ENCODE results near the gene MYO5B.
"Not testable (repeated sequence)": the region's sequence is repeated elsewhere in the genome, so short reads cannot be mapped to it uniquely, and the experiment has no call there.

DNA sequence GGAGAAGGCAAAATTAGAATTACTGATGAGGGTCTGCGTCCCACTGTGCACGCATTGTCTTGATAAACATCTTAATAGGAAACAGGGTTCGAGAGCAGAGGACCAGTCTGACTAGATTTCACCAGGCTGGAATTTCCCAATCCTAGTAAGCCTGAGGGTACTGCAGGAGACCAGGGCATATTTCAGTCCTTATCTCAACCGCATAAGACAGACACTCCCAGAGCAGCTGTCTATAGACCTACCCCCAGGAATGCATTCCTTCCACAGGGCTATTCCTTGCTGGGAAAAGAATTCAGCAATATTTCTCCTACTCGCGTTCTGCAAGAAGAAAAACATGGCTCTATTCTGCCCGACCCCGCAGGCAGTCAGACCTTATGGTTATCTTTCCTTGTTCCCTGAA lies 46.8 kb upstream of the MYO5B start:
- TF ChIP-seq EZH2 (IDR thresholded peaks at IDR 0.05; ENCODE audit: borderline replicate concordance, low read depth, low read length, severe bottlenecking), result not testable (repeated sequence)
- TF ChIP-seq, protein P1, sequence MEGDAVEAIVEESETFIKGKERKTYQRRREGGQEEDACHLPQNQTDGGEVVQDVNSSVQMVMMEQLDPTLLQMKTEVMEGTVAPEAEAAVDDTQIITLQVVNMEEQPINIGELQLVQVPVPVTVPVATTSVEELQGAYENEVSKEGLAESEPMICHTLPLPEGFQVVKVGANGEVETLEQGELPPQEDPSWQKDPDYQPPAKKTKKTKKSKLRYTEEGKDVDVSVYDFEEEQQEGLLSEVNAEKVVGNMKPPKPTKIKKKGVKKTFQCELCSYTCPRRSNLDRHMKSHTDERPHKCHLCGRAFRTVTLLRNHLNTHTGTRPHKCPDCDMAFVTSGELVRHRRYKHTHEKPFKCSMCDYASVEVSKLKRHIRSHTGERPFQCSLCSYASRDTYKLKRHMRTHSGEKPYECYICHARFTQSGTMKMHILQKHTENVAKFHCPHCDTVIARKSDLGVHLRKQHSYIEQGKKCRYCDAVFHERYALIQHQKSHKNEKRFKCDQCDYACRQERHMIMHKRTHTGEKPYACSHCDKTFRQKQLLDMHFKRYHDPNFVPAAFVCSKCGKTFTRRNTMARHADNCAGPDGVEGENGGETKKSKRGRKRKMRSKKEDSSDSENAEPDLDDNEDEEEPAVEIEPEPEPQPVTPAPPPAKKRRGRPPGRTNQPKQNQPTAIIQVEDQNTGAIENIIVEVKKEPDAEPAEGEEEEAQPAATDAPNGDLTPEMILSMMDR (IDR thresholded peaks at IDR 0.05; ENCODE audit: borderline replicate concordance, extremely low read depth, low read length, poor library complexity, severe bottlenecking), result not testable (repeated sequence)

Measured in DND-41 (cell line).